Measurements from ENCODE around the gene AMIGO3. TPM values are rescaled to one million over a fixed set of nuclear protein-coding genes. Genes with fewer than 3 reads are reported as not detected.
A peak's percentile ranks its signal among the peaks of the same experiment; 100 is the strongest.
"Not testable (repeated sequence)": the region's sequence is repeated elsewhere in the genome, so short reads cannot be mapped to it uniquely, and the experiment has no call there.

The AMIGO3 gene
- total RNA-seq, 2 experiments from 2014 or later = not detected

DNA sequence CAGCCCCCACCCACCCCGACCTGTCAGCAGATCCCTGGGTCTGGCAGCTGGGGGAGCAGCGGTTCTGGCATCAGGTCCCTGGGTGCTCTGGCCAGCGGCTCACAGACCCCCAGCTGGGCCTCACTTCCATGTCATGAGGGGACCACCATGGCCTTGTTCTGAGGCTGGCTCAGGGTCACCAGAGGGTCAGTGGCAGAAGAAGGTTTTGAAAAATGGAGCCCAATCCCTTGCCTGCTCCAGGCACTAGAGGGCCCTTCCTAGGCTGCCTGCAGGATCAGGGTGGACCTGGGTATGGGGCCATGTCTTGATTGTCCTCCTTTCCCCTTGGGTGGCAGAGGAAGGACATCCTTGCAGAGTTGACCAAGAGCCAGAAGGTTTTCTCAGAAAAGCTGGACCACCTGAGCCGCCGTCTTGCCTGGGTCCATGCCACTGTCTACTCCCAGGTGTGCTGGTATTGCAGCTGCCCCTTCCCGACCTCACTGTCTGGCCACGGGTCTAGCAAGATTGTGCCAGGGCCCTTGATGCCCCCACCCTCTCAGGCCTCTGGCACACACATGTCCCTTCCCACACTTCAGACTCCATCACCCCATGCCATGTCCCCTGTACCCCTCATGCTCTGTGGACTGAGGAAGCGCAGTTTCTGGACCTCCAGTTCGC is 12.9 kb downstream of the AMIGO3 start:
- Mint-ChIP-seq H3K27me3 (no peaks in the 10 kb centered on the region), H3K4me1 (peaks cover under 1% of the 10 kb centered on the region), H3K4me3 (no peak overlapping the region), H3K9me3 (no peaks in the 10 kb centered on the region), H3K27ac (no peak overlapping the region), H3K36me3 (peaks cover 2% of the 10 kb centered on the region)
- DNase-seq = no peak

- no peaks in the 10 kb centered on the region for H3K4me1 Mint-ChIP-seq
- DNase-seq = no peak
- H3K4me3 Mint-ChIP-seq = no peak overlapping the region
- H3K36me3 Mint-ChIP-seq = peaks cover 2% of the 10 kb centered on the region
- no peaks in the 10 kb centered on the region for H3K27me3 Mint-ChIP-seq
- no peak overlapping the region for H3K27ac Mint-ChIP-seq
- no peaks in the 10 kb centered on the region for H3K9me3 Mint-ChIP-seq
Measured at GRCh38 chr3:49705390-49705960, 14.0 kb downstream of the AMIGO3 start.

GRCh38 chr3:49704629-49705028 is 14.9 kb downstream of the AMIGO3 start:
- H3K36me3 Mint-ChIP-seq = peaks cover 2% of the 10 kb centered on the region
- H3K27me3 Mint-ChIP-seq = no peaks in the 10 kb centered on the region
- no peak overlapping the region for H3K4me3 Mint-ChIP-seq
- H3K27ac Mint-ChIP-seq = no peak overlapping the region
- no peaks in the 10 kb centered on the region for H3K4me1 Mint-ChIP-seq
- H3K9me3 Mint-ChIP-seq = no peaks in the 10 kb centered on the region
- DNase-seq = no peak

DNA sequence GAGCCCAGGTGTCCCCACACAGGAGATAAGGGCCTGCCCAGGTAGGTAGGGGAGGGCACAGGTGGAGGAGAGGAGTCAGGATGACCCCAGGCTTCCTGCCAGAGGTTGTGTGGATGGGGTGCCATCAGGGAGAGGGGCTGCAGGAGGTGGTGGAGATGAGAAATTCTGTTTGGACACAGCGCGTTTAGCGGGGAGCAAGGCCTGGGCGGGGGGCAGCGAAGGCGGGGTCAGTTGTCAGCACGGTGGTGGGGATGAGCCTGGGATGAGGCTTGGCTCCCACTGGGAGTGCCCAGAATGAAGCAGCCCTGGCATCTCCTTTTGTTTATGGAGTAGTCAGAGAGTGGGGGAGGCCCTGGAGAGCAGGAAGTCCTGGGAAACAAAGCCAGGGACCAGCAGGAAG is 15.5 kb downstream of the AMIGO3 start:
- Mint-ChIP-seq H3K27me3 (no peaks in the 10 kb centered on the region), H3K4me3 (no peak overlapping the region), H3K9me3 (no peaks in the 10 kb centered on the region), H3K27ac (no peak overlapping the region), H3K4me1 (no peaks in the 10 kb centered on the region), H3K36me3 (peaks cover 2% of the 10 kb centered on the region)
- no peak for DNase-seq

DNA sequence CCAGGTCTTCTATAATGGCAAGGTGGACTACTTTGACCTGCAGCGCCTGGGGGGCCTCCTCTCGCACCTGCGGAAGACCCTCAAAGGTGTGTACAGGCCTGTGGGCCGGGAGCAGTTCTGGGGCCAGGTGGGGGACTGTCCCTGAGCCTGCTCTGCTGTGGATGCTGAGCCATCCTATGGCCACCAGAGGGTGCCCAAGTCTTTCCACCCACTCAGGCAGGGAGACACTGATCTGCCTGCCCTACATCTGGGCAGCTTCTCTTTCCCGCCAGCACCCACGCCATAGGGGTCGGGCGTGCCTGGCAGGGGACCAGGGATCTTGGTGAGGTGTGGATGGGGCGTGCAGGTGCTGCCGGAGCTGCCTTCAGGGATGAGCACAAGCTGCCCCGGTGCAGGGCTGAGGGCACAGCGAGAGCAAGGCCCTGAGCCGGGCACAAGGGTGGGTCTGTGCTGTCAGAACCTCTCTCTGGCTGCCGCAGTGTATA is 16.0 kb downstream of the AMIGO3 start:
- Mint-ChIP-seq H3K4me1 (no peaks in the 10 kb centered on the region), H3K27ac (no peak overlapping the region), H3K27me3 (no peaks in the 10 kb centered on the region), H3K4me3 (no peak overlapping the region), H3K36me3 (peaks cover 2% of the 10 kb centered on the region), H3K9me3 (no peaks in the 10 kb centered on the region)
- DNase-seq = peak; percentile 68

DNA sequence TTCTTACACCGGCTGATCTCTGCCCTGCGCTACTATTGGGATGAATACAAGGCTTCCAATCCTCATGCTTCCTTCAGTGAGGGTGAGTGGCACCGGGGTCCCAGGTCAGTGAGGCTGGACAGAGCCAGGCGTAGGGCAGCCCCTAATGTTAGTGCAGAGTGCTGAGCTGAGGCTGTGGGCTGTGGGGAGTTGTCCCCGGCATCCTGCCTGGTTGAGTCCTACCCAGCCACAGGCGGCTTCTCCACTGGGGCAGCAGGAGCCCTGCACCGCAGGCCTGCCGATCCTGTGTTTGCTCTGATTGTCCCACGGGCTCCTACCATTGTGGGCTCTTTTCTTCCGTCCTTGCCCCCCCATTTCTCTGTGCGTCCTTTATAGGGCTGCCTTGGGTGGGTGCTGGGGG is 16.8 kb downstream of the AMIGO3 start:
- Mint-ChIP-seq H3K27me3 (no peaks in the 10 kb centered on the region), H3K4me1 (no peaks in the 10 kb centered on the region), H3K4me3 (no peak overlapping the region)

GRCh38 chr3:49701388-49702077 is 18.0 kb downstream of the AMIGO3 start:
- no peak for DNase-seq
- H3K9me3 Mint-ChIP-seq = no peaks in the 10 kb centered on the region
- H3K4me3 Mint-ChIP-seq = no peak overlapping the region
- no peaks in the 10 kb centered on the region for H3K4me1 Mint-ChIP-seq
- H3K27ac Mint-ChIP-seq = no peak overlapping the region
- H3K27me3 Mint-ChIP-seq = no peaks in the 10 kb centered on the region
- H3K36me3 Mint-ChIP-seq = peaks cover 2% of the 10 kb centered on the region

More for the DNA sequence above, 16.8 kb downstream of the AMIGO3 start:
- H3K9me3 Mint-ChIP-seq = no peaks in the 10 kb centered on the region
- H3K36me3 Mint-ChIP-seq = peaks cover 2% of the 10 kb centered on the region
- DNase-seq = no peak
- H3K27ac Mint-ChIP-seq = no peak overlapping the region

GRCh38 chr3:49700453-49701128 is 18.9 kb downstream of the AMIGO3 start:
- no peak overlapping the region for H3K4me3 Mint-ChIP-seq
- no peak for DNase-seq
- no peaks in the 10 kb centered on the region for H3K4me1 Mint-ChIP-seq
- H3K9me3 Mint-ChIP-seq = no peaks in the 10 kb centered on the region
- H3K36me3 Mint-ChIP-seq = peaks cover 2% of the 10 kb centered on the region
- H3K27ac Mint-ChIP-seq = no peak overlapping the region
- no peaks in the 10 kb centered on the region for H3K27me3 Mint-ChIP-seq

DNA sequence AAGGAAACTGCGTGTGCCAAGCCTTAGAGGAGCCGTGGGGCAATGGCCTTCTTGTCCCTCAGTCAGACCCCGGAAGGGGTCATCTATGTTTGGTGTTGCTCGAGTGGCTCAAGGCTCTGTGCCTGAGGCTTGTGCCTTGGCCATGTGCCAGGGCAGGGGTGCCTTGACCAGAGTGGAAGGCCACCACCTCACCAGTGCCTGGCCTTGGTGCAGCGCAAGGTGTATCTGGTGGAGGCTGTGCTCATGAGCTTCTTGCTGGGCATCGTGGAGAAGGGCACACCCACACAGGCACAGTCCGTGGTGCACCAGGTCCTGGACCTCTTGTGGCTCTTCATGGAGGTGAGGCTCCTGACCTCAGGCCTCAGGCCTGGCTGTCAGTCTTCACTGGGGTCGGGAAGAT is 19.5 kb downstream of the AMIGO3 start:
- no peaks in the 10 kb centered on the region for H3K9me3 Mint-ChIP-seq
- no peak overlapping the region for H3K27ac Mint-ChIP-seq
- H3K4me3 Mint-ChIP-seq = no peak overlapping the region
- H3K4me1 Mint-ChIP-seq = no peaks in the 10 kb centered on the region
- DNase-seq = no peak
- peaks cover 2% of the 10 kb centered on the region for H3K36me3 Mint-ChIP-seq
- no peaks in the 10 kb centered on the region for H3K27me3 Mint-ChIP-seq

GRCh38 chr3:49699281-49699979 is 20.1 kb downstream of the AMIGO3 start:
- DNase-seq = no peak
- Mint-ChIP-seq H3K4me1 (no peaks in the 10 kb centered on the region), H3K4me3 (no peak overlapping the region), H3K36me3 (peaks cover 2% of the 10 kb centered on the region), H3K27ac (no peak overlapping the region), H3K9me3 (no peaks in the 10 kb centered on the region), H3K27me3 (no peaks in the 10 kb centered on the region)

- H3K9me3 Mint-ChIP-seq, H3K4me1 Mint-ChIP-seq, DNase-seq: not testable (repeated sequence)
Measured at GRCh38 chr3:49695350-49696015, 24.0 kb downstream of the AMIGO3 start.

GRCh38 chr3:49694409-49695070 is 24.9 kb downstream of the AMIGO3 start:
- not testable (repeated sequence) for H3K4me3 Mint-ChIP-seq, H3K9me3 Mint-ChIP-seq, DNase-seq, H3K27ac Mint-ChIP-seq, H3K36me3 Mint-ChIP-seq, H3K27me3 Mint-ChIP-seq
- H3K4me1 Mint-ChIP-seq = peaks cover 15% of the 10 kb centered on the region

More at GRCh38 chr3:49695350-49696015, 24.0 kb downstream of the AMIGO3 start:
- not testable (repeated sequence) for H3K36me3 Mint-ChIP-seq, H3K27me3 Mint-ChIP-seq, H3K4me3 Mint-ChIP-seq, H3K27ac Mint-ChIP-seq

- not testable (repeated sequence) for H3K36me3 Mint-ChIP-seq, H3K27me3 Mint-ChIP-seq, H3K27ac Mint-ChIP-seq, DNase-seq, H3K4me3 Mint-ChIP-seq, H3K9me3 Mint-ChIP-seq
- H3K4me1 Mint-ChIP-seq = peaks cover 18% of the 10 kb centered on the region
Measured at GRCh38 chr3:49691481-49691880, 28.0 kb downstream of the AMIGO3 start.

- not testable (repeated sequence) for DNase-seq, H3K9me3 Mint-ChIP-seq, H3K27me3 Mint-ChIP-seq, H3K36me3 Mint-ChIP-seq, H3K27ac Mint-ChIP-seq
- H3K4me3 Mint-ChIP-seq = peak overlapping the region; percentile 98
- H3K4me1 Mint-ChIP-seq = peaks cover 20% of the 10 kb centered on the region
Measured at GRCh38 chr3:49690856-49691255, 28.6 kb downstream of the AMIGO3 start.
